Epithelial cell of esophagus (primary cell): ENCODE measurements around the gene NFE2.
A peak's percentile ranks its signal among the peaks of the same experiment; 100 is the strongest.
"Not testable (repeated sequence)": the region's sequence is repeated elsewhere in the genome, so short reads cannot be mapped to it uniquely, and the experiment has no call there.

Source experiments
- DNase-seq: peaks from one replicate; pipeline ENCODE4 v3.0.0; 2010; ENCODE audit warnings: low read depth
- H3K4me3 ChIP-seq: 2 replicates; pipeline ENCODE4 v1.5.1; 2011; ENCODE audit warnings: mild to moderate bottlenecking, low read length, control low read depth
- TF ChIP-seq, protein P1 (sequence below): IDR thresholded peaks from 2 replicates; pipeline ENCODE4 v1.5.1; 2011; ENCODE audit warnings: low read depth, mild to moderate bottlenecking, low read length, control low read depth, inconsistent platforms; ENCODE audit not compliant: insufficient read depth; ENCODE audit errors: missing control alignments

NFE2 gene

GRCh38 chr12:54286042-54287030 is 14.5 kb downstream of the NFE2 start:
- H3K4me3 ChIP-seq = no peak overlapping the region
- TF ChIP-seq, protein P1, sequence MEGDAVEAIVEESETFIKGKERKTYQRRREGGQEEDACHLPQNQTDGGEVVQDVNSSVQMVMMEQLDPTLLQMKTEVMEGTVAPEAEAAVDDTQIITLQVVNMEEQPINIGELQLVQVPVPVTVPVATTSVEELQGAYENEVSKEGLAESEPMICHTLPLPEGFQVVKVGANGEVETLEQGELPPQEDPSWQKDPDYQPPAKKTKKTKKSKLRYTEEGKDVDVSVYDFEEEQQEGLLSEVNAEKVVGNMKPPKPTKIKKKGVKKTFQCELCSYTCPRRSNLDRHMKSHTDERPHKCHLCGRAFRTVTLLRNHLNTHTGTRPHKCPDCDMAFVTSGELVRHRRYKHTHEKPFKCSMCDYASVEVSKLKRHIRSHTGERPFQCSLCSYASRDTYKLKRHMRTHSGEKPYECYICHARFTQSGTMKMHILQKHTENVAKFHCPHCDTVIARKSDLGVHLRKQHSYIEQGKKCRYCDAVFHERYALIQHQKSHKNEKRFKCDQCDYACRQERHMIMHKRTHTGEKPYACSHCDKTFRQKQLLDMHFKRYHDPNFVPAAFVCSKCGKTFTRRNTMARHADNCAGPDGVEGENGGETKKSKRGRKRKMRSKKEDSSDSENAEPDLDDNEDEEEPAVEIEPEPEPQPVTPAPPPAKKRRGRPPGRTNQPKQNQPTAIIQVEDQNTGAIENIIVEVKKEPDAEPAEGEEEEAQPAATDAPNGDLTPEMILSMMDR = no peak
- DNase-seq = peak; percentile 81

DNA sequence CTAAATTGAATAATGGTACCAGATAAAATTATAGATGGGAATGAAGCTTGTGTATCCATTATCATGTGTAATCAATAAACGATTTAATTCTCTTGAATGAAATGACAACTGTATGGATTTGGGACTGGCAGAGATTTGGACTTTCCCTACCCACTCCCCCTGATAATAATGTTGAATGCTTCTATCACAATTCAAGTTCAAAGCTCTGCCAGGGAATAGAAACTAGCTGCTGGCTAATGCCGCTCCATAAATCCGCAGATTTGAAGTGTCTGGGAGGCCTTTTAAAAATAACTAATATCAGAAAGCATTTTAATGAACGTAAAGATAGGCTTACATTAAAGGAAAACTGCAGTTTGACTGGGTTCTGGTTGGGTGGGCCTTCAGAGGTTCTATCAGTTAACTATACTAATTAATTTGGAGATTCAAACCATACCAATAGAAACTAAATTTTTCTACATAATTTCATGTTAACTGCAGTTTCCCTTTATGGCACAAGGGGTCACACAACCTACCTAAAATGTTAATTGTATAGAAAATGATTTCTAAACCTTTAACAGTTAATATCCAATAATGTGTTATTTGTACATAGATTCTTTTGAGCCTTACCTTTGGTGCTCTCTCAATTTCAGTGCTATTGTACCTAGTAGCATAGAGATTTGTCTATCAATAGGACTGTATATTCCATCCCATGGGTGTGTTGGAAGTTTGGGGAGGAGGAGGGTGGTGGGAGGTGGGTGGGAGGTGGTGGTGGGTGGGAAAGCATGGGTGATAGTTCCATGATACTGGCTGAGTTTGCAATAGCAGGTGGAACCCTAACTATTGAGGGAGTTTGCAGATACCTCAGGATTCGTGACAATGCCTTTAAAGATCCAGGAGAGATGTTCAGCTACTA is 15.4 kb downstream of the NFE2 start:
- peak overlapping the region; percentile 25 for H3K4me3 ChIP-seq
- TF ChIP-seq, protein P1 = peak; percentile 27
- DNase-seq = no peak

GRCh38 chr12:54284070-54284780 is 16.6 kb downstream of the NFE2 start:
- H3K4me3 ChIP-seq = peak overlapping the region; percentile 98
- not testable (repeated sequence) for DNase-seq

DNA sequence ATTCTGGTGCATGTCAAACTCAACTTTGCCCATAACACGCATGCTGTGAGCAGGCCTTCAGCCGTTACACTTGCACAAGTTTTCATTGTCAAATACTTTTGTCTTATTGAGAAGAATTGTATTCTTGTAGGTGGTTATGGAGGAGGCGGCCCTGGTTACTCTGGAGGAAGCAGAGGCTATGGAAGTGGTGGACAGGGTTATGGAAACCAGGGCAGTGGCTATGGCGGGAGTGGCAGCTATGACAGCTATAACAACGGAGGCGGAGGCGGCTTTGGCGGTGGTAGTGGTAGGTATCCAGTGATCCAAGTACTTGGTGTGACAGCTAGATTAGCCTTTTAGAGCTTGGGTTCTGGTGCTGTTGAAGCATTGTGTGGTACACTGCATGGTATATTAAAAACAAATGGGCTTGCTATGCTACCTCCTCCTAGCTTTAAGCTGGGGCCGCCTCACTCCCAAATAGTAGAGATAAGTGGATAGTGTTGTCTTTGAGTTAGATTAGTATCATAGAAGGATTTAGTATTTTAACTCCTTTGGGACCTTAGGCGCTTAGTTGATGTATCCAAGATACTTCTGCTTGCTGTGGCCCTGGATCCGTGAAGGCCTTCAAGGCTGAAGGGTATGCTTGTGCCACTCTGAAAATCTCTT is 17.7 kb downstream of the NFE2 start:
- no peak for DNase-seq
- peak overlapping the region; percentile 98 for H3K4me3 ChIP-seq
- TF ChIP-seq, protein P1 = no peak

DNA sequence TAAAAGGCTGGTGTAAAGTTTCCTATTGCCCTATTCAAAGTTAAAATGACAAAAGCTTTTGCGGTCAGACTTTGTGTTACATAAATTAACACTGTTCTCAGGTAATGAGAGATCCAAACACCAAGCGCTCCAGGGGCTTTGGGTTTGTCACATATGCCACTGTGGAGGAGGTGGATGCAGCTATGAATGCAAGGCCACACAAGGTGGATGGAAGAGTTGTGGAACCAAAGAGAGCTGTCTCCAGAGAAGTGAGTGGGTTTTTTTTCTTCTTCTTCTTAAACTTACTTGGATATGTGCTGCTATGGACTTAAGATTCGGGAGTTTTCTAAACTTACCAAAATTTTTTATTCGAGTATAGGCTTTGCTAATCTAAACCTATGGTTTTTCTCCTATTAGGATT is 19.1 kb downstream of the NFE2 start:
- H3K4me3 ChIP-seq = peak overlapping the region; percentile 98
- not testable (repeated sequence) for DNase-seq

- not testable (repeated sequence) for DNase-seq
These were observed 19.6 kb downstream of the NFE2 start for GRCh38 chr12:54281261-54281638.

GRCh38 chr12:54280468-54281260 is 20.2 kb downstream of the NFE2 start, which contains the start of gene HNRNPA1:
Gene HNRNPA1, plus strand, starts transcription at chr12:54280726. Its CDS starts 82 bp downstream, at chr12:54280808.
- TF ChIP-seq, protein P1 = no peak
- peak; percentile 100 for DNase-seq
- H3K4me3 ChIP-seq = peak within 1 kb of the TSS; percentile 98

More at GRCh38 chr12:54281261-54281638, 19.6 kb downstream of the NFE2 start:
- H3K4me3 ChIP-seq = peak overlapping the region; percentile 98
